Prostate gland (tissue), 2 donors: ENCODE results near the gene LHFPL3.

Source experiments
- POLR2A ChIP-seq: fragments of 450-650 bp; IDR thresholded peaks from one replicate; pipeline ENCODE4 v1.6.1; 2016; ENCODE audit warnings: antibody characterized with exemption, mild to moderate bottlenecking
- TF ChIP-seq, protein P1 (sequence below), 4 experiments: fragments of 200-600 bp in 2 of 4; fragments of 450-650 bp in 2 of 4; sonication (generic) in 2 of 4; IDR thresholded peaks; 1 replicate in 3 of 4; 2 replicates in 1 of 4; pipeline ENCODE4 v1.5.1; 2016 to 2019; ENCODE audit warnings: antibody characterized with exemption in 4 of 4, mild to moderate bottlenecking in 2 of 4, moderate library complexity in 2 of 4

DNA sequence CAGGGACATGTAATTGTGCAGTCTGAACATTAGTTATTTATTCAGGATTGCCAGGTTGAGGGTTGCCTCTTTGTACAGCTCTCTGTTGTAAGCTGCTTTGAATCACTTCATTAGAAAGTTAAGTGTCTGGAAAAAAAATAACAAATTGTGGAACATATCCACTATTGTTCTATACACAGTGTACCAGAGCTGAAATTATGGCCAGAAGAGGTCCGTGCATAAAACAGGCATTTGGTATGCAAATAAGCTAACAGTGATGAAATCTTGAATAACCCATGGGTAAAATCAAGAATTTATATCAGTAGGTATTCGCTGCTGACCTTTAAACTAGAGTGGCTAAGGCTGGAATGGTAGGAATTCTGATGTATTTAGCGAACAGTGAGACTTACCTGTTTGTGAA, 152.1 kb downstream of the LHFPL3 start:
- TF ChIP-seq, protein P1, sequence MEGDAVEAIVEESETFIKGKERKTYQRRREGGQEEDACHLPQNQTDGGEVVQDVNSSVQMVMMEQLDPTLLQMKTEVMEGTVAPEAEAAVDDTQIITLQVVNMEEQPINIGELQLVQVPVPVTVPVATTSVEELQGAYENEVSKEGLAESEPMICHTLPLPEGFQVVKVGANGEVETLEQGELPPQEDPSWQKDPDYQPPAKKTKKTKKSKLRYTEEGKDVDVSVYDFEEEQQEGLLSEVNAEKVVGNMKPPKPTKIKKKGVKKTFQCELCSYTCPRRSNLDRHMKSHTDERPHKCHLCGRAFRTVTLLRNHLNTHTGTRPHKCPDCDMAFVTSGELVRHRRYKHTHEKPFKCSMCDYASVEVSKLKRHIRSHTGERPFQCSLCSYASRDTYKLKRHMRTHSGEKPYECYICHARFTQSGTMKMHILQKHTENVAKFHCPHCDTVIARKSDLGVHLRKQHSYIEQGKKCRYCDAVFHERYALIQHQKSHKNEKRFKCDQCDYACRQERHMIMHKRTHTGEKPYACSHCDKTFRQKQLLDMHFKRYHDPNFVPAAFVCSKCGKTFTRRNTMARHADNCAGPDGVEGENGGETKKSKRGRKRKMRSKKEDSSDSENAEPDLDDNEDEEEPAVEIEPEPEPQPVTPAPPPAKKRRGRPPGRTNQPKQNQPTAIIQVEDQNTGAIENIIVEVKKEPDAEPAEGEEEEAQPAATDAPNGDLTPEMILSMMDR (IDR thresholded peaks at IDR 0.05) = no peak
- TF ChIP-seq POLR2A = no peak
